ENCODE measurements around the gene TTC12.

TTC12 gene

DNA sequence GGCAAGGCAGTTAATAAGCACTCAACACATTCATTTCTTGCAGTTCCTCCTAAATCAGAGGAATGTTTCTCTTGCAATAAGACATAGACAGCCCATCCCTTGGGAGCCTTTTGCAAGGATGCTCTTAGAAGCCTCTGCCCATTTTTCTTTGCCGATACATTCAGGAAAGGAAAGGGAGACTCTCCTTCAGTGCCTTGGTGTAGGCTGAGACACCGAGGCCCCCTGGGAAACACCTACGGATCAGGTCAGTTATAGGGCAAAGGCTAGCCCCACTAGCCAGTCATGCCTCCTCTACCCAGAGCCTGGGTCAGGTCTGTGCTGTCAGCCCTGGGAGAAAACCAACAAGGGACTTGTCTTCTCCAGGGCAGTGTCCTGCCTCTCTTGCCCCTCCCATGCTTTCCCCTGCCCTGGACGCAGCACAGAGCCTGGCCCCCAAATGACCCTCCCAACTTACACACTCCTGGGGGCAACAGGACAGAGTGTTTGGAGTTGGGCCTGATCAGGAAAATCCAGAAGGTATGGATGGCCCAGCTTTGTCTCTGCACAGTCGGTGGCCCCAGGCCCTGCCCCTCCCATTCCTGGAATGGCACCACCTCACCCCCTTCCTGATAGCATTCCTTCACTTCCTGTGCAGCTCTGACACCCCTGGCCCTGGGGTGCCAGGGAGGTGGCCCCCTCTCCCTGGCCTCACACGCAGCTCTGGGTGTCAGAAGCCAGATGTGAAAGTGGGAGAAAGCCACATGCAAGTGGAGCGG lies 91.5 kb downstream of the TTC12 start:
- no peak for DNase-seq (ENCODE audit: low spot score)

DNA sequence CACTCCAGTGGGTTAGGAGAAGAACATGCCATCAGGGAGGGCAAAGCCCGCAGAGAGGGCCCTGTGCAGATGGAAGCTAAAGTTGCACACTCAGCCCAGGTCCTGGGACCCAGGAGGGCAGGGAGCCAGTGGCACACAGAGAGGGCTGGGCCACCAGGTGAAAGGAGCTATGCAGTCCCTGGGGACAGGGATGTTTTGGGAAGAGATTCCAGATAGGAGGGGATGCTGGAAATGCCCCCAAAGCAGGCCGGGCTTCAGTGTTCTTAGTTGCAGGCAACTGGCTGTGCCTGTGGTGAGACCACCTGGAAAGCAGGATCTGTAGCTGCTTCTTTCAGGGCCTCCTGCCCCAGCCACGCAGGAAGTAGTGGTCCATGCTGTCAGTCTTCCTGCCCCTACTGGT lies 92.8 kb downstream of the TTC12 start:
- no peak for DNase-seq (ENCODE audit: low spot score)

GRCh38 chr11:113408206-113408605 lies 93.8 kb downstream of the TTC12 start:
- no peak for DNase-seq (ENCODE audit: low spot score)

DNA sequence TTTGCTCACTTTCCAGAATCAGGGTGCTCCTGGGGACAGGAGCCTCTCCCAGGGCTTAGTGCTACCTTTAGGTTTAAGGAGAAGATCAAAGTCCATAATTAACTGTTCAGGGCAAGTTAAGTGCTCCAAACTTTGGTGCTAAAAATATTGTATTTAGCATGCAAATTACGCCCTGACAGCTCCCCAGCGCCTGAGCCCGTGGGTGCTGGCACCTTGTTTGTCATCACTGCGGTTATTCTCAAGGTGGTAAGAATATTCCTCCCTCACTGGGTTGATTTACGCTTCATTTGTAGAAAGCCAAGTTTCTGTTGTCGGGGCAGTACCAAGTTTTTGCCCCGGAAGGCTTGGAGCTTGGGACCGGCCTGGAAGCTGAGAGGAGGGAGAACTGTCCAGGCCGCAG lies 94.5 kb downstream of the TTC12 start:
- DNase-seq (ENCODE audit: low spot score): no peak

DNA sequence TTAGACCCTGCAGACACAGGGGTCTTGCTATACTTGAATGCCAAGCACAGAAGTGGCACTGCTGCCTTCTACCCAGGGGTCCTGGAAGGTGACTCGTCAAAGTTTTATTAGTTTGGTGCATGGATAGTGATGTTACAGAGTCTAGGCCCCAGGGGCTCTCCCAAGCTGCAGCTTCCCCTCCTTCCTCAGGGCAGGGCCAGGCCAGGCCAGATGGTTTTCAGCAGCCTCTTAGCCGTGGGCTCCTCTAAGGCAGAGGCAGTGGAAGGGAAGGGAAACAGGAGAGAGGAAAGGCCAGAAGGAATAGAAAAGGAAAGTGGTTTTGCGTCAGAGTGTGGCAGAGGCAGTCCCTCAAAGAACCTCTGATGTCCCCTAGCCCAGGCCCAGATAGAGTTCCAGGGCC lies 95.1 kb downstream of the TTC12 start:
- no peak for DNase-seq (ENCODE audit: low spot score)

- DNase-seq (ENCODE audit: low spot score): no peak
Observed at GRCh38 chr11:113410414-113411135, 96.2 kb downstream of the TTC12 start.

DNA sequence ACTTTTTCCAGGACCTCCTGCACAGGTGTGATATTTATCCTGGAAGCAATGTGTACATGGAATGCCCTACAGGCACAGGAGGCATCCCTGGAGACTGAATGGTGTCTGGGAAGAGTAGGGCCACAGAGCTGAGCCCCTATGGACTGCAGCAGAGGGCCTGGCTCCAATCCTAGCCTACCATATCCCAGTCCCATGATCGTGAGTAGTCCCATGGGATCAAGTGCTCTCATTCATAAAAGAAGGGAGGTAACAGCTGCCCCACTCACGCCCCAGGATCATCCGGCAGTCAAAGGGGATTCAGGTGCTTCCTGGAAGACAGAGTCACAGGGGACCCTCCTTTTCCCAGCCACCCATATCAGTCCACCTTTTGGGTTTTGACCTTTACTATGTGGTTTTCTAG lies 97.2 kb downstream of the TTC12 start:
- no peak for DNase-seq (ENCODE audit: low spot score)

GRCh38 chr11:113412675-113413074 lies 98.3 kb downstream of the TTC12 start:
- DNase-seq (ENCODE audit: low spot score): no peak

- DNase-seq (ENCODE audit: low spot score): no peak
Observed at GRCh38 chr11:113415343-113415742, 101.0 kb downstream of the TTC12 start.
